Measurements from ENCODE around the gene CCR5. TPM values are rescaled to one million over a fixed set of nuclear protein-coding genes. Genes with fewer than 3 reads are reported as not detected.

The CCR5 gene
- total and polyA plus RNA-seq, 9 of the 15 experiments (the other 6 are each of a cell fraction or from before 2014, with no cell fraction given), result not detected

- TF ChIP-seq MGA (IDR thresholded peaks at IDR 0.05) (no peak), ZNF639 (CRISPR knock-in tag; conservative IDR thresholded peaks at IDR 0.05 in 1 of 2, IDR thresholded peaks at IDR 0.05 in 1 of 2) (no peak), ZFPM2 (CRISPR knock-in tag; IDR thresholded peaks at IDR 0.05) (no peak), RBBP5 (IDR thresholded peaks at IDR 0.05; ENCODE audit: borderline replicate concordance, insufficient read depth, low read length, poor library complexity, severe bottlenecking) (no peak), ARID2 (IDR thresholded peaks at IDR 0.05) (no peak), TOE1 (IDR thresholded peaks at IDR 0.05; ENCODE audit: borderline replicate concordance) (no peak), TOE1 (CRISPR knock-in tag; IDR thresholded peaks at IDR 0.05; ENCODE audit: borderline replicate concordance, low read depth) (no peak), PTRF (tag; IDR thresholded peaks at IDR 0.05) (no peak), CREB5 (CRISPR knock-in tag; IDR thresholded peaks at IDR 0.05) (no peak), ETV6 (IDR thresholded peaks at IDR 0.05; ENCODE audit: borderline replicate concordance in 1 of 2, low read depth in 2 of 2, low read length in 1 of 2) (no peak), ETV6 (CRISPR knock-in tag; IDR thresholded peaks at IDR 0.05; ENCODE audit: borderline replicate concordance) (no peak), TCF15 (CRISPR knock-in tag; IDR thresholded peaks at IDR 0.05) (no peak)
These were observed 19.1 kb upstream of the CCR5 start (continued) for GRCh38 chr3:46351646-46352045.

Data from K562 (cell line).